Measurements from ENCODE around the gene TMED8.

DNA sequence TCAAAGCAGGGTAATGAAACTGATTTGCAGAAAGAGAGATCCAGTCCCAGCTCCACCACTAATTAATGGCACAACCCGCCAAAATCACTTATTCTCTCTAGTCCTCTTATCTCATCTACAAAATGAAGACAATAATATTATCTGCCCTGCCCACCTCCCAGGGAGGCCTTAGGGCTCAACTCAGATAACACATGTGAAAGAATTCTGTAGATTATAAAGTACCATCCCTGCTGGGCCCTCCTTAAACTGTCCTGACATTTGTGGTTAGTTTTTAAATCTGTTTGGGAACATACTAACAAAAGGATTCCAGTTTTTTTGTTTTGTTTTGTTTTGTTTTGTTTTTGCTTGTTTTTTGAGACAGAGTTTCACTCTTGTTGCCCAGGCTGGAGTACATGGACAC, 63.5 kb downstream of the TMED8 start:
- TF ChIP-seq, protein P1, sequence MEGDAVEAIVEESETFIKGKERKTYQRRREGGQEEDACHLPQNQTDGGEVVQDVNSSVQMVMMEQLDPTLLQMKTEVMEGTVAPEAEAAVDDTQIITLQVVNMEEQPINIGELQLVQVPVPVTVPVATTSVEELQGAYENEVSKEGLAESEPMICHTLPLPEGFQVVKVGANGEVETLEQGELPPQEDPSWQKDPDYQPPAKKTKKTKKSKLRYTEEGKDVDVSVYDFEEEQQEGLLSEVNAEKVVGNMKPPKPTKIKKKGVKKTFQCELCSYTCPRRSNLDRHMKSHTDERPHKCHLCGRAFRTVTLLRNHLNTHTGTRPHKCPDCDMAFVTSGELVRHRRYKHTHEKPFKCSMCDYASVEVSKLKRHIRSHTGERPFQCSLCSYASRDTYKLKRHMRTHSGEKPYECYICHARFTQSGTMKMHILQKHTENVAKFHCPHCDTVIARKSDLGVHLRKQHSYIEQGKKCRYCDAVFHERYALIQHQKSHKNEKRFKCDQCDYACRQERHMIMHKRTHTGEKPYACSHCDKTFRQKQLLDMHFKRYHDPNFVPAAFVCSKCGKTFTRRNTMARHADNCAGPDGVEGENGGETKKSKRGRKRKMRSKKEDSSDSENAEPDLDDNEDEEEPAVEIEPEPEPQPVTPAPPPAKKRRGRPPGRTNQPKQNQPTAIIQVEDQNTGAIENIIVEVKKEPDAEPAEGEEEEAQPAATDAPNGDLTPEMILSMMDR (IDR thresholded peaks at IDR 0.05): no peak
- TF ChIP-seq, protein P2, sequence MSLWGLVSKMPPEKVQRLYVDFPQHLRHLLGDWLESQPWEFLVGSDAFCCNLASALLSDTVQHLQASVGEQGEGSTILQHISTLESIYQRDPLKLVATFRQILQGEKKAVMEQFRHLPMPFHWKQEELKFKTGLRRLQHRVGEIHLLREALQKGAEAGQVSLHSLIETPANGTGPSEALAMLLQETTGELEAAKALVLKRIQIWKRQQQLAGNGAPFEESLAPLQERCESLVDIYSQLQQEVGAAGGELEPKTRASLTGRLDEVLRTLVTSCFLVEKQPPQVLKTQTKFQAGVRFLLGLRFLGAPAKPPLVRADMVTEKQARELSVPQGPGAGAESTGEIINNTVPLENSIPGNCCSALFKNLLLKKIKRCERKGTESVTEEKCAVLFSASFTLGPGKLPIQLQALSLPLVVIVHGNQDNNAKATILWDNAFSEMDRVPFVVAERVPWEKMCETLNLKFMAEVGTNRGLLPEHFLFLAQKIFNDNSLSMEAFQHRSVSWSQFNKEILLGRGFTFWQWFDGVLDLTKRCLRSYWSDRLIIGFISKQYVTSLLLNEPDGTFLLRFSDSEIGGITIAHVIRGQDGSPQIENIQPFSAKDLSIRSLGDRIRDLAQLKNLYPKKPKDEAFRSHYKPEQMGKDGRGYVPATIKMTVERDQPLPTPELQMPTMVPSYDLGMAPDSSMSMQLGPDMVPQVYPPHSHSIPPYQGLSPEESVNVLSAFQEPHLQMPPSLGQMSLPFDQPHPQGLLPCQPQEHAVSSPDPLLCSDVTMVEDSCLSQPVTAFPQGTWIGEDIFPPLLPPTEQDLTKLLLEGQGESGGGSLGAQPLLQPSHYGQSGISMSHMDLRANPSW (CRISPR knock-in tag; conservative IDR thresholded peaks at IDR 0.05; ENCODE audit: low read depth): no peak
- TF ChIP-seq SMAD3 (CRISPR knock-in tag; IDR thresholded peaks at IDR 0.05; ENCODE audit: borderline replicate concordance): no peak
- TF ChIP-seq MAX (CRISPR knock-in tag; IDR thresholded peaks at IDR 0.05): no peak
- TF ChIP-seq ZNF232 (CRISPR knock-in tag; IDR thresholded peaks at IDR 0.05): no peak
- no peak for TF ChIP-seq FOXJ3 (CRISPR knock-in tag; IDR thresholded peaks at IDR 0.05; ENCODE audit: borderline replicate concordance)
- TF ChIP-seq, protein P3, sequence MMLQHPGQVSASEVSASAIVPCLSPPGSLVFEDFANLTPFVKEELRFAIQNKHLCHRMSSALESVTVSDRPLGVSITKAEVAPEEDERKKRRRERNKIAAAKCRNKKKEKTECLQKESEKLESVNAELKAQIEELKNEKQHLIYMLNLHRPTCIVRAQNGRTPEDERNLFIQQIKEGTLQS (CRISPR knock-in tag; conservative IDR thresholded peaks at IDR 0.05): no peak
- TF ChIP-seq ZNF317 (CRISPR knock-in tag; IDR thresholded peaks at IDR 0.05; ENCODE audit: borderline replicate concordance, low read depth): no peak
- no peak for TF ChIP-seq ZNF423 (CRISPR knock-in tag; IDR thresholded peaks at IDR 0.05)

Measured in WTC11 (cell line).